ENCODE data around the gene ZNF791.

The ZNF791 gene

DNA sequence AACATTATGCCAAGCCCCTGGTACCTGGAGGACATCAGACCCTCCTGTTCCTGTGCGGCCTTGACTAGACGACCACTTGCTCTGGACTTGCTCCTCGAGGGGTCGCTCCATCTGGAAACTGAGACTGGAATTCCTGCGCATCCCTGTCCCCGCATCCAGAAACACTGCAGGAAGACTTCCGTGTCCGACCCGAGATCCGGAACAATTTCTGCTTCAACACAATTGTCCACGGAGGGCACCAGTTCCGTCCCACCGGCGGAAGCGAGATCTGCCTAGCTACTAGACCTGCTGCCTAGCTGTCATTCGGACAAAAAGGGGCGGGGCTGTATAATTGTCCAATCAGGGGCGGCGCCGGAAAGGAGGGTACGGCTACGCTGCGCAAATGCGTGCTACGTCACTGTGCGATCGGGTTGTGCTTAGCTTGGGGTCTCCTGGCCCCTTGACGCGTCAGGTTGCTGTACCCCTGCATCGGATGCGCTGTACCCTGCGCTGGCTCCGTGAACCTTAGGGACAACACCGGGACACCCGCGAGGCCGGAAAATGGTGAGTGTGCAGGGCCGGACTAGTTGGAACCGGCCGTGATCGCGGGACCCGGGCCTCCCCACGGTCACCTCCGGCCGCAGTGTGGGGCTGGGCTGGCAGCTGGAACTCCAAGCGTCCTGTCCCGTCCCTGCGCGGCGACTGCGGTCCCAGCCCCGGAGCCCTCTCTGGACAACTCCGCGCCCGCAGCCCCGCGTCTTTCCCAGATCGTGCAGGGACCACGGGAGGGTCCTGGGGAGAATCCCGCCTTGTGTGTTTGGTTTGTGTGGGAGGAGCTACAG lies at the start of gene ZNF791, which contains the start of gene ZNF490:
Gene ZNF791, plus strand, starts transcription at position 381 of the 821 bp plus-strand sequence. Its CDS starts 160 bp downstream, at position 541.
Gene ZNF490, minus strand, starts transcription at position 274 of the 821 bp plus-strand sequence. Its CDS starts 133 bp downstream, at position 141.
- TF ChIP-seq GATA3 (IDR thresholded peaks at IDR 0.05; ENCODE audit: low read depth, low read length) (no peak), GATA2 (IDR thresholded peaks at IDR 0.05; ENCODE audit: low read depth, low read length) (no peak)

DNA sequence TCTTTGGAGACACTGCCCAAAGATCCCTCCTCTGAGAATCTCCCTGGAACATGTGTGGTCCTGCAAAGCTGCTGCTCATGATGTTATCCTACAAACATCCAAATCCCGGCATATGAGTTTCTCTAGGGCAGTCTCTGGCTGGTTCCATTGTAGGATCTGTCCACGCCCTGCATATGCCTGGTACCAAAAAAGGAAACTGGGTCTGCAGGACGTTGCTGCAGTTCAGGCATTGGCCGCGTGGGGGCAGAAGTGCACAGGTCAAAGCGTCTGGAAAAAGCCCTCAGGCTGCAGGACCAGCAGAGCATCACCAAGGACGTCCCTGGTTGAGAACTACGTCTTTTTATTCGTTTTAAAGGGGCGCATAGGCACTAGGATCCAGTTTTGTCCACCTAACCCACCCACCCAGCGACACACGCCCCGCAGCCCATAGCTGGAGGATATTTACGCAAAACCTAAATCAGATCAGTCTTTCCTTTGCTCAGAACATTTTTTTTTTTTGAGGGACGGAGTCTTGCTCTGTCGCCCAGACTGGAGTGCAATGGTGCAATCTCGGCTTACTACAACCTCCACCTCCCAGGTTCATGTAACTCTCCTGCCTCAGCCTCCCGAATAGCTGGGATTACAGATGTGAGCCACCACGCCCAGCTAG lies 46.6 kb upstream of the ZNF791 start:
- TF ChIP-seq GATA3 (IDR thresholded peaks at IDR 0.05; ENCODE audit: low read depth, low read length) (no peak), GATA2 (IDR thresholded peaks at IDR 0.05; ENCODE audit: low read depth, low read length) (no peak)

DNA sequence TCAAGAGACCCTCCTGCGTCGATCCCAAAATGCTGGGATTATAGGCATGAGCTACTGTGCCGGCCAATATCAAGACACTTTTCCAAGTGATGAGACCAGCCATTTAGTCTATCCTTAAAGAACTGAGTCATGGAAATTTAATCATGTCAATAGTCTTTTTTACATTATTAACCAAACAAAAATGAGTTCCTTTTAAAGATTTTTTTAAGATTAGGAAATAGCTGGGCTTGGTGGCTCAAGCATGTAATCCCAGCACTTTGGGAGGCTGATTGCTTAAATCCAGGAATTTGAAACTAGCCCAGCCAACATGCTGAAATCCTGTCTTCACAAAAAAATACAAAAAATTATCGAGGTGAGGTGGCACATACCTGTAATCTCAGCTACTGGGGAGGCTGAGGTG lies 42.8 kb upstream of the ZNF791 start:
- no peak for TF ChIP-seq GATA2 (IDR thresholded peaks at IDR 0.05; ENCODE audit: low read depth, low read length)
- no peak for TF ChIP-seq GATA3 (IDR thresholded peaks at IDR 0.05; ENCODE audit: low read depth, low read length)

DNA sequence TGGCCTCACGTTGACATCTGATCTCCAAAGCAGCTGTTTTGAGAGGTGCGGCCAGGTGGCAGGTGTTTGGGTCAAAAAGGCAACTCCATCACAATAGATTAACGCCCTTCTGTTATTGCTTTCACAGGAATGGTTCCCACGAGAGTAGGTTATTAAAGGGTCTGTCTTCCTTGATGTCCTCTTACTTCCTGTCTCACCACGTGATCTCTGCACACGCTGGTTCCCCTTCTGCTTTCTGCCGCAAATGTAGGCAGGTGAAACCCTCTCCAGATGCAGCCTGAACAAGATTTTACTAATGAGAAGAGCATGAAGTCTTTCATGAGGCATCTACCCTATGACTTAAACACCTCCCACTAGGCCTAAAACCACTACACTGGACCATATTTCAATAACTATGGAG lies 36.7 kb upstream of the ZNF791 start:
- no peak for TF ChIP-seq GATA3 (IDR thresholded peaks at IDR 0.05; ENCODE audit: low read depth, low read length)
- TF ChIP-seq GATA2 (IDR thresholded peaks at IDR 0.05; ENCODE audit: low read depth, low read length) = no peak

DNA sequence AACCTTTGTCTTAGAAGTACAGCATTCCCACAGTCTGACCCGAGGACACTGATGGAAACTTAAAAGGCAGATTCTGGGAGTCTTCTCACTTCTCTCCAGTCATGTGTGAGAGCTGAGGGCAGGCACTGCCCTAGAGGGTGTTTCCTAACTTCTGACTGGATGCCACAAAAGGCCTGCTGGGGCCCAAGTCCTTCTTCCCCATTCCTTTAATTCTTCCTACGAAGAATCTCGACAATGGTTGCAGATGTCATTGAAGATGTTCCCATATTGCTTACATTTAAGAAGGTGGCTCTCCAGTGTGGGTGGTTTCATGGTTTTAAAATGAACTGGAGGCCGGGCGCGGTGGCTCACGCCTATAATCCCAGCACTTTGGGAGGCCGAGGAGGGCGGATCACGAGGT lies 32.1 kb upstream of the ZNF791 start:
- TF ChIP-seq GATA2 (IDR thresholded peaks at IDR 0.05; ENCODE audit: low read depth, low read length) (no peak), GATA3 (IDR thresholded peaks at IDR 0.05; ENCODE audit: low read depth, low read length) (no peak)

DNA sequence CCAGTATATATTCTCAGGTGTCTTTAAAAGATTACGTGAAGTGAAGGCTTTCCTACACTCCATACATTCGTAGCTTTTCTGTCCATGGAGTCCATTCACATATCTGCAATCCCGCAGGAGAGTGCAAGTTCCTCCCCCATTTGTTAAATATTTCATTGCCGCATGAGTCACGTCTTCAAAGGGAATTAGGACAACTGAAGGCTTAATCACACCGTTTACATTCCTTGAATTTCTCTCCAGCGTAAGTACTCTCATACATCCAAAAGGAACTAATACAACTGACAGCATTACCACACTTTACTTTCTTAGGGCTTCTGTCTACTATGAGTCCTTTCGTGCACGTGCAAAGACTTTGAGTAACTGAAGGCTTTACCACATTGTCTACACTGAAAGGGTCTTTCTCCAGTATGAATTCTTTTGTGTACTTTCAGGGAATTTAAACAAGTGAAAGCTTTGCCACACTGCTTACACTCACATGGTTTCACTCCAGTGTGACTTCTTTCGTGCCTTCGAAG lies 30.5 kb upstream of the ZNF791 start:
- TF ChIP-seq GATA3 (IDR thresholded peaks at IDR 0.05; ENCODE audit: low read depth, low read length) (no peak), GATA2 (IDR thresholded peaks at IDR 0.05; ENCODE audit: low read depth, low read length) (no peak)

DNA sequence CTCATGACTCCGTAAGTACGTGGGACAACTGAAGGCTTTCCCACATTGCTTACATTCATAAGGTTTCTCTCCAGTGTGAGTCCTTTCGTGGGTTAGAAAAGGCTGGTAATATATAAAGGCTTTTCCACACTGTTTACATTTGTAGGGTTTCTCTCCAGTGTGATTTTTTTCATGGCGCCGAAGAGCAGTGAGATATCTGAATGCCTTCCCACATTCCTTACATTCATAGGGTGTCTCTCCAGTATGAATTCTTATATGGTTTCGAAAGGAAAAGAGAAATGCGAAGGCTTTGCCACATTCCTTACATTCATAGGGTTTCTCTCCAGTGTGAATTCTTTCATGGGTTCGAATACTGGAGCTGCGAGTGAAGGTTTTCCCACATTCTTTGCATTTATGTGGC lies 29.6 kb upstream of the ZNF791 start:
- TF ChIP-seq GATA2 (IDR thresholded peaks at IDR 0.05; ENCODE audit: low read depth, low read length) (no peak), GATA3 (IDR thresholded peaks at IDR 0.05; ENCODE audit: low read depth, low read length) (no peak)

DNA sequence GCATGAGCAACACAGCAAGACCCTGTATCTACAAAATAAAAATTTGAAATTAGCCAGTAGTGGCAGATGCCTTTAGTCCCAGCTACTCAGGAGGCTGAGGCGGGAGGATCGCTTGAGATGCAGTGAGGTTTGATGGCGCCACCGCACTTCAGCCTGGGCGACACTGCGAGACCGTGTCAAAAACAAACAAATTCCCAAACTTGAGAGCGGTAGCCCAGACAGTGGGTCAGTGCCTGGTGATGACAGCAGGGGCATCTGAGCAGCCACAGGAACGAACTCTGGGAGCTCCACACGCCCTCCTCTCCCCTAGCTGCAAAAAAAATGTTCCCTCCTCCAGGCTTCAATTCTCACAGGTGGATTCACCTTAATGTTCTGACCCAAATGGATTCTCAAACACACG lies 14.2 kb upstream of the ZNF791 start:
- TF ChIP-seq GATA3 (IDR thresholded peaks at IDR 0.05; ENCODE audit: low read depth, low read length) = no peak
- no peak for TF ChIP-seq GATA2 (IDR thresholded peaks at IDR 0.05; ENCODE audit: low read depth, low read length)

DNA sequence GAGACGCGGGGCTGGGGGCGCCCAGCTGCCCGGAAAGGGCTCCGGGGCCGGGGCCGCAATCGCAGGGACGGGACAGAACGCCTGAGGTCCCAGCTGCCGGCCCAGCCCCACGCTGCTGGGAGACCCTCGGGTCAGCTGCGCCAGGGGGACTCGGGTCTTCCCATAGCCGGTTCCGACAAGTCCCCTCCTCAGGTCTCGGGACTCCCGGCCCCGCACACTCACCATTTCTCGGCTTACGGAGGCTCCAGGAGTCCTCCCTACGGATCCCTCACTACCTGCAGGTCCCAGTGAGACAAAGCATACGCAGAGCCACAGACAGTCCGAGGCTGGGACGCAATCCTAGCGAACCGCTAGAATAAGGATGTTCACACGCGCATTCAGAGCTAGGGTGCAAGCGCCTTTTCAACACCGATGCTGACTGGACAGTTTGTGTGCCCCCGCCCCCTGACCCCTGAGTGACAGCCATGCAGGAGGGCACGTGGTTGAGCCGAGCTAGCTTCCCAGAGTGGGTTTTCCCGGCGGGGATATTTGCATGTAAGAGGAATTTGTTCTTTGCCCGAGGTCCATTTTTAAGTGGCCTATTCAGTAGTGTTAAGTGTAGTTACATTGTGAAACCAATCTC lies 13.7 kb upstream of the ZNF791 start:
- no peak for TF ChIP-seq GATA3 (IDR thresholded peaks at IDR 0.05; ENCODE audit: low read depth, low read length)
- TF ChIP-seq GATA2 (IDR thresholded peaks at IDR 0.05; ENCODE audit: low read depth, low read length) = no peak

DNA sequence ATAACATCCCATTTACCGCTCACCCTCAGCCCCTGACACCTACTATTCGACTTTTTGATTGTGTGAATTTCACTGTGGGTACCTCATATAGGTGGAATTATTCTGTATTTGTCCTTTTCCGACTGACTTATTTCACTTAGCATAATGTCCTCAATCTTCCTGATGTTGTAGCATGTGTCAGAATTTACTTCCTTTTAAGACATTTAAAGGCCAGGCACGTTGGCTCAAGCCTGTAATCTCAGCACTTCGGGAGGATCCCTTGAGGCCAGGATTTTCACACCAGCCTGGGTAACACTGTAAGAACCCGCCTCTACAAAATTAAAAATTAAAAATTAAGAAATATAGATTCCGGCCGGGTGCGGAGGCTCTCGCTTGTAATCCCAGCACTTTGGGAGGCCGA lies 13.1 kb upstream of the ZNF791 start:
- TF ChIP-seq GATA3 (IDR thresholded peaks at IDR 0.05; ENCODE audit: low read depth, low read length) (no peak), GATA2 (IDR thresholded peaks at IDR 0.05; ENCODE audit: low read depth, low read length) (no peak)

DNA sequence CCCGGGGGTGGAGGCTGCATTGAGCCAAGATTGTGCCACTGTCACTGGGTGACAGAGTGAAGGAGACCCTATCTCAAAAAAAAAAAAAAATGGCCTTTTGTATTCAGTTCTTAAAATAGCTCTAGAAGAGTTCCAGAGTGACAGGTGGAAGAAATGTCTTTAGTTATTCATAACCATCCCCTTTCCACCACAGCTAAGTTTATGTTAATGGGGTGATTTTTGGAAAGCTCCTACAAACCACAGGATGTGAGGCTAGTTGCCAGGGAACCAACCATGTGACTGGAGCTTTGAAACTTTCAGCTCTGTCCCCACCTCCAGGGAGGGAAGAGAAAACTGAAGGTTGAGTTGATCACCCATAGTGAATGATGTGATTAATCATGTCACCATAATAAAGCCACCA lies 7.0 kb upstream of the ZNF791 start:
- TF ChIP-seq GATA2 (IDR thresholded peaks at IDR 0.05; ENCODE audit: low read depth, low read length) (no peak), GATA3 (IDR thresholded peaks at IDR 0.05; ENCODE audit: low read depth, low read length) (no peak)

DNA sequence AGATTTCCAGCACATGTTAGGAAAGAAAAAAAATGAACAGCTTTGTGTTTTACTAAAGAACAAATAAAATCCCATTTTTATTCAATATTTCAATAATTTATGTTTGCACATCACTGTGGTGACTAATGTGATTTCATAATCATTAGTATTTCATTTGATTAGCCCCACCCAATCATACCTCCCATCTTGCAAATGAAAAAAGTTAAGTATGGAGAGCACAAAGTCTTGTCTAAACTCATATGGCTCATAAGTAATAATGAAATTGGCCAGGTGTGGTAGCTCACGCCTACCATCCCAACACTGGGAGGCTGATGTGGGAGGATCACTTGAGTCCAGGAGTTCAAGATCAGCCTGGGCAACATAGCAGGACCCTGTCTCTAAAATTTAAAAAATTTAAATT lies 3.9 kb upstream of the ZNF791 start:
- TF ChIP-seq GATA3 (IDR thresholded peaks at IDR 0.05; ENCODE audit: low read depth, low read length) (no peak), GATA2 (IDR thresholded peaks at IDR 0.05; ENCODE audit: low read depth, low read length) (no peak)

DNA sequence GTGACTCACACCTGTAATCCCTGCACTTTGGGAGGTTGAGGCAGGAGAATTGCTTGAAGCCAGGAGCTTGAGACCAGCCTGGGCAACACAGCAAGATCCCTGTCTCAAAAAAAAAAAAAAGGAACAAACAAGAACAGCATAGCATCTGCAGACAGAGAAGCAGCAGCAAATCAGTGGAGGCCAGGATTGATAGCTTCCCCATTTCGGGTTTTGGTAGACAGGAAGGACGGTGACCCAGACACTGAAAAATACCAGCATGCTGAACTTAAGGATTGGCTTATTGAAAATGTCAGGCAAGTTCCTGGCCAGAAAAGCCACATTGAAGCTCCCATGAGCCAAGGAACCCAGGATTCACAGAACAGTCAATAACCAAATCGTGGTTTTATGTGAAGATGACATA lies 3.1 kb upstream of the ZNF791 start:
- TF ChIP-seq GATA3 (IDR thresholded peaks at IDR 0.05; ENCODE audit: low read depth, low read length) = no peak
- no peak for TF ChIP-seq GATA2 (IDR thresholded peaks at IDR 0.05; ENCODE audit: low read depth, low read length)

DNA sequence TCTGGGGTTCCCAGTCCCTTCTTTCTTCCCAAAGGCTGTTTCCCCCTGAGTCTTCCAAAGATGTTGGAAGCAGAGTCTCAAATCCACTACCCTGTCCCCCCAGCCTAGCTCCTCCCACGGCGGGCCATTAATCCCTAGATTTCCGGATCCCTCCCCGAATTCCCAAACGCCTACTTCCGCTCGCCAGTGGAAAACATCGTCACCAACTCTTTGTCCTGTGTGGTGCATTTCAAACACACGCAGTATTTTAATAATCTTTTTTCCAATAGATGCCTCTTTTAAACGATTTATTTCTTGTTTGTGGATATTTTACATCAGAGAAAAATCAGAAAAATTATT lies 610 bp downstream of the ZNF791 start:
- no peak for TF ChIP-seq GATA3 (IDR thresholded peaks at IDR 0.05; ENCODE audit: low read depth, low read length)
- no peak for TF ChIP-seq GATA2 (IDR thresholded peaks at IDR 0.05; ENCODE audit: low read depth, low read length)
